GM12872 (cell line): ENCODE data around the gene PDHX.
A peak's percentile ranks its signal among the peaks of the same experiment; 100 is the strongest.

ENCODE experiments used
- TF ChIP-seq, protein P1 (sequence below): IDR thresholded peaks from 3 replicates; pipeline ENCODE4 v1.5.1; 2011; ENCODE audit warnings: low read depth, mild to moderate bottlenecking, low read length, moderate library complexity; ENCODE audit not compliant: insufficient read depth

PDHX gene

DNA sequence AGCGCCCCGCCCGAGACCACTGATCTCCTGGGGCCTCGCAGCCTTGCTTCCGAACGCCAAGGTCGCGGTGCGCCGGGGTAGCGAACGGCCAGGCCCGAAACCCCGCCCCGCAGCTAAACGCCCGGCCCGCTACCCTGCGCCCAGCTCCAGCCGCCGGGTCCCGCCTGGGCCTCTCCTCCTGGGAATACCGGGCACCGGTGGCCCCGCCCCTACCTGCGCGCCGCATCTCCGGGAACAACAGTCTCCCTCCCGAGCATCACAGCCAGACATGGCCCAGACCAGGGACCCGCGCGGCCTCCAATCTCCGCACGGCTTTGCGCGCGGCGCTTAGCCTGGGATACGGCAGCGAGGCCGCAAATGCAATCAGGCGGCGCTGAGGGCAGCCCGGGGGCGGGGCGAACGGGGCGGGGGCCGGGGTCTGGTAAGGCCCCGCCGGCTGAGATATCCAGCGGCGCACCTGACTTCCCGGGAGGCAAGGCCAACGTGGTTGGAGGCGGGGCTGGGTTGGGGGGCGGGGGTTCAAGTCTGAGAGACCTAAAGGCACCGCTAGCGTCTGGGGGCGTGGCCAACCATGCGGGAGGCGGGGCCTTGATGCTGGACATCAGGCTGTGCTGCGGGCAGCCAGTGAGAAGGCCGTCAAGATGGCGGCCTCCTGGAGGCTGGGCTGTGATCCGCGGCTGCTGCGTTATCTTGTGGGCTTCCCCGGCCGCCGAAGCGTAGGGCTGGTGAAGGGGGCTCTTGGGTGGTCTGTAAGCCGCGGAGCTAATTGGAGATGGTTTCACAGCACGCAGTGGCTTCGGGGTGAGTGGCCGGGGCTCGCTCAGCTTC, at the start of gene PDHX, which contains the start of gene APIP:
PDHX (plus strand) TSS at position 604 of the 828 bp plus-strand sequence; CDS start at position 642, 38 bp downstream.
APIP (minus strand) TSS at position 365 of the 828 bp plus-strand sequence; CDS start at position 270, 95 bp downstream.
- TF ChIP-seq, protein P1, sequence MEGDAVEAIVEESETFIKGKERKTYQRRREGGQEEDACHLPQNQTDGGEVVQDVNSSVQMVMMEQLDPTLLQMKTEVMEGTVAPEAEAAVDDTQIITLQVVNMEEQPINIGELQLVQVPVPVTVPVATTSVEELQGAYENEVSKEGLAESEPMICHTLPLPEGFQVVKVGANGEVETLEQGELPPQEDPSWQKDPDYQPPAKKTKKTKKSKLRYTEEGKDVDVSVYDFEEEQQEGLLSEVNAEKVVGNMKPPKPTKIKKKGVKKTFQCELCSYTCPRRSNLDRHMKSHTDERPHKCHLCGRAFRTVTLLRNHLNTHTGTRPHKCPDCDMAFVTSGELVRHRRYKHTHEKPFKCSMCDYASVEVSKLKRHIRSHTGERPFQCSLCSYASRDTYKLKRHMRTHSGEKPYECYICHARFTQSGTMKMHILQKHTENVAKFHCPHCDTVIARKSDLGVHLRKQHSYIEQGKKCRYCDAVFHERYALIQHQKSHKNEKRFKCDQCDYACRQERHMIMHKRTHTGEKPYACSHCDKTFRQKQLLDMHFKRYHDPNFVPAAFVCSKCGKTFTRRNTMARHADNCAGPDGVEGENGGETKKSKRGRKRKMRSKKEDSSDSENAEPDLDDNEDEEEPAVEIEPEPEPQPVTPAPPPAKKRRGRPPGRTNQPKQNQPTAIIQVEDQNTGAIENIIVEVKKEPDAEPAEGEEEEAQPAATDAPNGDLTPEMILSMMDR, result no peak

DNA sequence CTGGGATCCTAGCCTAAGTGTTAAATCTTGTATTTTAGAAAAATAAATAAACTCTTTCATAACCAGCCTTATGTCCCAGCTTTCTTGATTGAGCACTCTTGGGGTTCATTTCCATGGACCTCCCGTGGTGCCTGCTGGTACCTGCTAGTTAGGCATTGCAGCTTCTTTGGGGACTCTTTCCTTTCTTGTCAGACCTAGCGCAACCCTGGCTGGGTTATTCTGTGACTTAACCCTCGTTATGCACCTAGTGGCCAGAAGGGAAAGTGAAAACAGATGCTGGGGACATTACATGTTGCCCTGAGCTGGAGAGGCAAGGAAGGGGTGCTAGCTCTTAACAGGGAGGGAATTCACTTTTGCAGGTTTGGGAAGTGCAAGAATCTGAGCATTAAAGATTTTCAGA, 47.0 kb upstream of the PDHX start:
- TF ChIP-seq, protein P1, result peak; percentile 46; the same call in 2 of the 3 replicates

DNA sequence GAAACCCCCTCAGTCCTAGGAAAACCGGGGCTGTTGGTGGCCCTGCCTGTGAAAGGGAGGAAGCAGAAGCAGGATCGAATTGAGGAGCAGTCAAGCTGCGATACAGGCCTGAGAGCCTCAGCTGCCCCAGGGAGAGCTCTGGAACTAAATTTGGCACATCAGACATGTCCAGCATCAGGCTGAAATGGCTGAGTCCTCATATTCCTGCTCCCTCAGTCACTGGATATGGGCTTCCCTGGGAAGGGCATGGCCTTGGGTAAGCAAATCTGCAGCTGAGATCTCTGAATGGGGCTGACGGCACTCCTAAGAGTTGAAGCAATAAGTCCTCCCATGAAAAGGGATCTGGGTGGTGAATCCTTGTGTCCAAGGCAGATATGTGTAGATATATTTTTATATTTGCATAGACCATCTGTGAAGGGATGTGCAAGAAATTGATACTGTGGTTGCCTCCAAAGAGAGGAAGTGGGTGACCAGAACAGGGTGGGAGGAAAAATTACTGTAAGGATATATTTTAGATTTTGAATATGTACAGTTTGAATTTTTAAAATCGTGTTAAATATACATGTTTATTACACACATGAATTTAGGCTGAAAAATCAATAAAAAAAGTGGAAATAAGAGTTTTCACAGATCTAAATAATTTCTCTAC, 45.7 kb upstream of the PDHX start:
- TF ChIP-seq, protein P1, result no peak

DNA sequence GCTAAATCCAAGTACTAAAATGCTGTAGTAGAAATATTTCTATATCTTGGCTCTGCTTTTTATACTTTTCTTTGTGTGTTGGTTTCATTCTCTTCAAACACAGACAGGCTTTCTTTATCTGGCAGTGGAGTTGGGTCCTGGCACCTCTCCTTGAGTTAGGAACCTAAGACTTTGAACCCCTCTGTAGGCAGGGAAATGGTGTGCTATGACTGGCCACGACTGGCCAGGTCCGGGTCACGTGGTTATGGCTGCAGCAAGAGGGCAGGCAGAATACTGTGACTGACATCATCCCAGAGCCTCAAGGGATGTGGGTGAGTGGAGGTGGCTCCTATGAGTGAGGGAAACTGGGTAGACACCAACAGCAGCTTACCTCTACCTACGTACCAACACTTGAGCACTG, 42.2 kb upstream of the PDHX start:
- TF ChIP-seq, protein P1, result no peak

DNA sequence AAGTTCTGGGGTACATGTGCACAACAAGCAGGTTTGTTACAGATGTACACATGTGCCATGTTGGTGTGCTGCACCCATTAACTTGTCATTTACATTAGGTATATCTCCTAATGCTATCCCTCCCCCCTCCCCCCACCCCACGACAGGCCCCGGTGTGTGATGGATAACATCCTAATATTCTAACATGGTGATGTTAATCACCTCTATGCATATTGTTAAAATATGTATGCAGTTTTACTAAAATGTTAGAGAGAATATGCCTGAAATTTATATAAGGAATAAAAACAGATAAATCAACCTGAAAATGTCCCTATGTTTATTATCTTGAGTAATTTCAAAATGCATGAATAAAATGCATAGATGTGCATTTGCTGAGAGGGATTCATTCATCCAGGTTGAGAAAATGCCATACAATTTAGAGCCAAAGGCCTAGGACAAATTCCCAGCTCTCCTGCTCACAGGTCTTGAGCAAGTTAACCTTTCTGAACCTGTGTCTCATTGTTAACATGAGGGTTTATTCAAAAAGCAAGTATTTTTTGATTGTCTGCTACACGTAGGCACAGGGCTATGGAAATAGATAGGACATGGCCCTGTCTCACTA, 38.9 kb upstream of the PDHX start:
- TF ChIP-seq, protein P1, result no peak

DNA sequence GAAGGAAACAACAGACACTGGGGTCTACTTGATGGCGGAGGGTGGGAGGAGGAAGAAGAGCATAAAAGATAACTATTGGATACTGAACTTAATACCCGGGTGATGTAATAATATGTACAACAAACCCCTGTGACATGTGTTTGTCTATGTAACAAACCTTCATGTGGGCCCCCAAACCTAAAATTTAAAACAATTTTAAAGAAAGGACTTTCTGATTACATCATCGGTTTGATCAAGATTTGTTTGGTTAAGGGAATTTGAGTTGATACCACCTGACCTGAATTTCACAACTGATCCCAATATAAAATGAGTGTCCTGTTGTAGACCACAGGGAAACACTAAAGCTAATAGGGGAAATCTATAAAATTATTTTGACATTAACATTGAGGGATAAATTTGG, 34.5 kb upstream of the PDHX start:
- TF ChIP-seq, protein P1, result no peak

DNA sequence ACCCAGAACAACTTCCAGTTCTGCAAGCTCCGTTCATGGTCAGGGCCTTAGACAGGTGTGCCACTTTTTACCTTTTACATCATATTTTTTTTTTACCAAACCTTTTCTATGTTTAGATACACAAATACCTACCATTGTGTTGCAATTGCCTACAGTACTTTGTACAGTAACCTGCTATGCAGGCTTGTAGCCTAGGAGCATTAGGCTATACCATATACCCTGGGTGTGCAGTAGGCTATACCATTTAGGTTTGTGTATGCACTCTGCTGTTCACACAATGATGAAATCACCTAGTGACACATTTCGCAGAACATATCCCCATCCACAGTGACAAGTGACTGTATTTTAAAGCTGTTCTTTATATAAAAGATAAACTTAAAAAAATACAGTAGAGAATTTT, 29.8 kb upstream of the PDHX start:
- TF ChIP-seq, protein P1, result no peak
